PC-9 (cell line): Measurements from ENCODE around the gene BET1. TPM values are rescaled to one million over a fixed set of nuclear protein-coding genes. Genes with fewer than 3 reads are reported as not detected.

Experiments used
- BruUV-seq: library from RNA; stranded (reverse); fragments of 400-500 nt; replicated peaks from 2 replicates; lab custom pipeline; 2021; lab: Mats Ljungman, UMichigan
- CTCF ChIA-PET: fragments of 300-600 bp; sonication (Branson Sonifier 250); formaldehyde crosslinking; loops from one replicate; lab custom pipeline; 2022; ENCODE audit warnings: antibody characterized with exemption; lab: Charles Lee
- POLR2A ChIA-PET: fragments of 300-600 bp; sonication (Branson Sonifier 250); formaldehyde crosslinking; loops from one replicate; lab custom pipeline; 2022; ENCODE audit warnings: antibody characterized with exemption; ENCODE audit not compliant: unreplicated experiment; lab: Charles Lee
- DNase-seq, 2 experiments: peaks; one replicate each; pipeline versions ENCODE4 v3.0.0 to v3.0.0-alpha.2; 2015 to 2022; ENCODE audit warnings: mixed read lengths in 1 of 2
- H2AFZ ChIP-seq: fragments of 200-600 bp; sonication (generic); 2 replicates; pipeline ENCODE4 v1.8.1; 2017; ENCODE audit warnings: antibody characterized with exemption
- H3F3A ChIP-seq: fragments of 200-600 bp; sonication (generic); 2 replicates; pipeline ENCODE4 v1.8.1; 2017; ENCODE audit warnings: antibody characterized with exemption, mild to moderate bottlenecking, low read depth; ENCODE audit not compliant: insufficient read depth
- H3K27ac ChIP-seq: fragments of 200-600 bp; sonication (generic); 2 replicates; pipeline ENCODE4 v1.6.1; 2016; ENCODE audit warnings: mixed run types
- H3K27me3 ChIP-seq: fragments of 200-600 bp; sonication (generic); 2 replicates; pipeline ENCODE4 v1.6.1; 2016; ENCODE audit warnings: low read depth, mixed run types; ENCODE audit not compliant: insufficient read depth
- H3K36me3 ChIP-seq: fragments of 200-600 bp; sonication (generic); 2 replicates; pipeline ENCODE4 v1.6.1; 2016; ENCODE audit warnings: low read depth, mixed run types
- H3K4me1 ChIP-seq: fragments of 200-600 bp; sonication (generic); replicated peaks from 2 replicates; pipeline ENCODE4 v1.6.1; 2016; ENCODE audit warnings: mixed run types; ENCODE audit not compliant: insufficient read depth
- H3K4me2 ChIP-seq: fragments of 200-600 bp; sonication (generic); 2 replicates; pipeline ENCODE4 v1.6.1; 2017; ENCODE audit warnings: mixed run types
- H3K4me3 ChIP-seq: fragments of 200-600 bp; sonication (generic); 2 replicates; pipeline ENCODE4 v1.6.1; 2016; ENCODE audit warnings: mixed run types
- H3K79me2 ChIP-seq: fragments of 200-600 bp; sonication (generic); 2 replicates; pipeline ENCODE4 v1.6.1; 2017; ENCODE audit warnings: low read depth, mixed run types
- H3K9me2 ChIP-seq: fragments of 200-600 bp; sonication (generic); 2 replicates; pipeline ENCODE4 v1.8.1; 2017; ENCODE audit warnings: mild to moderate bottlenecking; ENCODE audit not compliant: insufficient read depth
- H3K9me3 ChIP-seq: fragments of 200-600 bp; sonication (generic); 2 replicates; pipeline ENCODE4 v1.8.1; 2016; ENCODE audit warnings: low read depth; ENCODE audit not compliant: insufficient read depth
- H4K20me1 ChIP-seq: fragments of 200-600 bp; sonication (generic); 2 replicates; pipeline ENCODE4 v1.8.1; 2017; ENCODE audit not compliant: insufficient read depth
- CTCF ChIP-seq: fragments of 200-600 bp; sonication (generic); conservative IDR thresholded peaks from 2 replicates; pipeline ENCODE4 v1.6.1; 2017; ENCODE audit warnings: mixed run types, antibody characterized with exemption, mild to moderate bottlenecking, moderate library complexity
- EZH2 ChIP-seq: fragments of 200-600 bp; sonication (generic); IDR thresholded peaks from 2 replicates; pipeline ENCODE4 v1.8.0; 2017; ENCODE audit warnings: antibody characterized with exemption, low read depth
- intact Hi-C: fragments of 100-400 bp; cut with micrococcal nuclease; formaldehyde crosslinking; loops from one replicate; pipeline ENCODE4 v1.10.0; 2022; ENCODE audit not compliant: unreplicated experiment
- total RNA-seq: library from RNA; stranded (reverse); gene quantifications from 2 replicates; pipeline ENCODE4 v1.2.3, GENCODE V29; 2021

BET1 gene
- total RNA-seq, 1 experiment from 2014 or later, result 43.0 TPM

- Histone ChIP-seq H3K36me3 (0 out of 2 replicates have a peak, but pooled peaks cover 7% of the 10 kb centered on the region), H3K4me1 (no peaks in the 10 kb centered on the region)
Observed at GRCh38 chr7:93987297-93987696, 16.9 kb downstream of the BET1 start.

GRCh38 chr7:93985101-93985500 lies 19.1 kb downstream of the BET1 start:
- Histone ChIP-seq H3K27me3 (no peaks in the 10 kb centered on the region), H3K9me2 (no peaks in the 10 kb centered on the region), H3K36me3 (no peaks in the 10 kb centered on the region), H3K4me3 (no peak overlapping the region), H3K79me2 (no peaks in the 10 kb centered on the region), H3K4me1 (no peaks in the 10 kb centered on the region), H3F3A (no peaks in the 10 kb centered on the region; the same call in 1 of the 2 replicates), H2AFZ (no peak overlapping the region), H3K4me2 (no peak overlapping the region), H3K9me3 (no peaks in the 10 kb centered on the region), H4K20me1 (no peaks in the 10 kb centered on the region), H3K27ac (no peak overlapping the region)
- no TSS peak for BruUV-seq
- ChIA-PET CTCF (interaction anchor here (0.6 kb wide), 1 partner anchor 410 kb away, joined by 4 read pairs; no protein-coding TSS in a partner anchor), POLR2A (interaction anchor here (0.9 kb wide), 1 partner anchor 10 kb away, joined by 3 read pairs; no protein-coding TSS in a partner anchor)
- intact Hi-C loops, result no loop called here
- no peak for DNase-seq
- TF ChIP-seq CTCF (no peak), EZH2 (no peak)

More at GRCh38 chr7:93987297-93987696, 16.9 kb downstream of the BET1 start:
- Histone ChIP-seq H3K9me3 (no peaks in the 10 kb centered on the region), H3K27me3 (no peaks in the 10 kb centered on the region), H3K79me2 (no peaks in the 10 kb centered on the region), H2AFZ (no peak overlapping the region), H3F3A (no peaks in the 10 kb centered on the region; the same call in 1 of the 2 replicates), H3K4me2 (no peak overlapping the region), H3K27ac (no peak overlapping the region), H4K20me1 (0 out of 2 replicates have a peak, but pooled peaks cover 4% of the 10 kb centered on the region), H3K4me3 (no peak overlapping the region), H3K9me2 (no peaks in the 10 kb centered on the region)
- intact Hi-C loops, result no loop called here
- TF ChIP-seq EZH2 (no peak), CTCF (no peak)
- DNase-seq, result no peak
- BruUV-seq, result no TSS peak
- CTCF ChIA-PET, result interaction anchor here (0.6 kb wide), 1 partner anchor 46 kb away, joined by 3 read pairs; no protein-coding TSS in a partner anchor
- POLR2A ChIA-PET, result no interaction called here

- ChIA-PET CTCF (no interaction called here), POLR2A (interaction anchor here (0.6 kb wide), 1 partner anchor 94 kb away, joined by 4 read pairs; no protein-coding TSS in a partner anchor)
- no peaks in the 10 kb centered on the region; the same call in 1 of the 2 replicates for H3F3A ChIP-seq
- intact Hi-C loops, result no loop called here
- H3K27me3 ChIP-seq, result no peaks in the 10 kb centered on the region
- BruUV-seq, result no TSS peak
- H2AFZ ChIP-seq, result no peak overlapping the region
- TF ChIP-seq EZH2, result no peak
- no peak for TF ChIP-seq CTCF
- no peak for DNase-seq
- H3K4me2 ChIP-seq, result no peak overlapping the region
- H4K20me1 ChIP-seq, result no peaks in the 10 kb centered on the region
- no peaks in the 10 kb centered on the region for H3K79me2 ChIP-seq
- no peaks in the 10 kb centered on the region for H3K4me1 ChIP-seq
- H3K27ac ChIP-seq, result no peak overlapping the region
- no peaks in the 10 kb centered on the region for H3K9me3 ChIP-seq
- H3K36me3 ChIP-seq, result no peaks in the 10 kb centered on the region
- H3K4me3 ChIP-seq, result no peak overlapping the region
- no peaks in the 10 kb centered on the region for H3K9me2 ChIP-seq
Observed at GRCh38 chr7:93984024-93984423, 20.1 kb downstream of the BET1 start.
